K562 (cell line): Measurements from ENCODE around the gene CCNB1IP1. TPM values are rescaled to one million over a fixed set of nuclear protein-coding genes. Genes with fewer than 3 reads are reported as not detected.

Experiments used
- ATAC-seq: fragments of 200-7000 bp; cut with Tn5 transposase; 3 replicates; pipeline ENCODE4 v1.9.1; 2020; ENCODE audit warnings: moderate library complexity
- BruUV-seq: library from RNA; stranded (reverse); fragments of 400-500 nt; replicated peaks from 2 replicates; lab custom pipeline; 2021; lab: Mats Ljungman, UMichigan
- CTCF ChIA-PET: fragments of 300-600 bp; formaldehyde crosslinking; extraction: SDS; loops from one replicate; lab custom pipeline; 2021; ENCODE audit warnings: low intra/inter-chr PET ratio; lab: Yijun Ruan, JAX
- POLR2A ChIA-PET: fragments of 300-600, 350-650 bp; sonication (Branson Sonifier 250); formaldehyde crosslinking; extraction: SDS; loops from one replicate; lab custom pipeline; 2021; ENCODE audit warnings: antibody characterized with exemption, inconsistent platforms; lab: Yijun Ruan, JAX
- DNase-seq, 4 experiments: peaks; one replicate each; pipeline versions ENCODE4 v3.0.0 to v3.0.0-alpha.2; 2011 to 2018; ENCODE audit warnings: low spot score in 3 of 4, mixed read lengths in 3 of 4; ENCODE audit errors: extremely low read depth in 1 of 4
- FAIRE-seq: peaks from 2 replicates; lab custom pipeline; 2011; peaks lifted over from hg19 to GRCh38; lab: Jason Lieb, UNC
- H2AFZ ChIP-seq: 2 replicates; pipeline ENCODE4 v1.6.0; 2011; ENCODE audit warnings: low read depth, low read length, control low read depth, inconsistent platforms
- H3K27ac ChIP-seq: fragments of 200-600 bp; 3 replicates; pipeline ENCODE4 v1.8.0; 2011; ENCODE audit warnings: low read depth, mild to moderate bottlenecking, control low read depth, inconsistent platforms, low read length, moderate library complexity, mixed read lengths; ENCODE audit errors: extremely low read depth
- H3K27me3 ChIP-seq, 2 experiments: fragments of 300-600 bp in 1 of 2; 2 replicates in 1 of 2; 3 replicates in 1 of 2; pipeline versions ENCODE4 v1.6.0 to v1.8.0; 2011; ENCODE audit warnings: inconsistent platforms in 2 of 2, low read length in 2 of 2, mild to moderate bottlenecking in 1 of 2, mixed read lengths in 1 of 2, moderate library complexity in 1 of 2; ENCODE audit not compliant: control insufficient read depth in 2 of 2, insufficient read depth in 2 of 2
- H3K36me3 ChIP-seq: fragments of 300-600 bp; 3 replicates; pipeline ENCODE4 v1.8.0; 2011; ENCODE audit warnings: mild to moderate bottlenecking, low read length, inconsistent platforms; ENCODE audit not compliant: control insufficient read depth, insufficient read depth
- H3K4me1 ChIP-seq, 2 experiments: fragments of 200-600 bp in 1 of 2; replicated peaks in 1 of 2; 2 replicates in 1 of 2; 3 replicates in 1 of 2; pipeline versions ENCODE4 v1.5.1 to v1.8.0; 2011; ENCODE audit warnings: inconsistent platforms in 2 of 2, low read length in 2 of 2, mild to moderate bottlenecking in 1 of 2, mixed read lengths in 1 of 2, moderate library complexity in 1 of 2; ENCODE audit not compliant: control insufficient read depth in 2 of 2, insufficient read depth in 2 of 2
- H3K4me2 ChIP-seq: 2 replicates; pipeline ENCODE4 v1.6.1; 2011; ENCODE audit warnings: low read length, control low read depth, inconsistent platforms, mixed read lengths; ENCODE audit not compliant: insufficient read depth
- H3K4me3 ChIP-seq: fragments of 200-600 bp; sonication (generic), shearing (Covaris generic); 2 replicates; pipeline ENCODE4 v1.5.1; 2016; ENCODE audit warnings: control low read depth, inconsistent platforms
- H3K79me2 ChIP-seq: fragments of 200-600 bp; 3 replicates; pipeline ENCODE4 v1.8.0; 2011; ENCODE audit warnings: low read length, inconsistent platforms; ENCODE audit not compliant: control insufficient read depth, insufficient read depth
- H3K9ac ChIP-seq, 2 experiments: 2 replicates each; pipeline versions ENCODE4 v1.6.0 to v1.6.1; 2011; ENCODE audit warnings: low read depth in 2 of 2, low read length in 2 of 2, control low read depth in 1 of 2, inconsistent platforms in 1 of 2, mild to moderate bottlenecking in 1 of 2, mixed read lengths in 1 of 2; ENCODE audit not compliant: insufficient read depth in 1 of 2
- H3K9me1 ChIP-seq: one replicate; pipeline ENCODE4 v1.6.0; 2011; ENCODE audit warnings: inconsistent platforms, mild to moderate bottlenecking, low read length, moderate library complexity; ENCODE audit not compliant: control insufficient read depth, insufficient read depth
- H3K9me3 ChIP-seq: replicated peaks from 2 replicates; pipeline ENCODE4 v1.5.1; 2011; ENCODE audit warnings: low read depth, low read length, inconsistent platforms; ENCODE audit not compliant: control insufficient read depth, insufficient read depth
- H4K20me1 ChIP-seq: replicated peaks from 2 replicates; pipeline ENCODE4 v1.6.1; 2011; ENCODE audit warnings: low read length, inconsistent platforms, mixed read lengths; ENCODE audit not compliant: control insufficient read depth, insufficient read depth
- CBFB ChIP-seq: sonication (generic); formaldehyde crosslinking; IDR thresholded peaks from 2 replicates; pipeline ENCODE4 v1.4.0; 2020; ENCODE audit warnings: mild to moderate bottlenecking, missing genetic modification reagents
- DMBX1 ChIP-seq: fragments of 250-450 bp; sonication (Bioruptor Pico); IDR thresholded peaks from 2 replicates; pipeline ENCODE4 v1.8.0; 2022; ENCODE audit warnings: inconsistent platforms, mild to moderate bottlenecking, moderate library complexity, borderline replicate concordance
- ETS1 ChIP-seq: conservative IDR thresholded peaks from 2 replicates; pipeline ENCODE4 v1.6.1; 2011; ENCODE audit warnings: low read depth, mild to moderate bottlenecking, low read length; ENCODE audit not compliant: control insufficient read depth
- HIVEP1 ChIP-seq: fragments of 250-450 bp; sonication (Bioruptor Pico); IDR thresholded peaks from 2 replicates; pipeline ENCODE4 v1.4.0; 2020; ENCODE audit warnings: mild to moderate bottlenecking
- KAT8 ChIP-seq: fragments of 450-650 bp; IDR thresholded peaks from 2 replicates; pipeline ENCODE4 v1.6.1; 2016; ENCODE audit warnings: low read depth, mild to moderate bottlenecking
- MAFK ChIP-seq: IDR thresholded peaks from 2 replicates; pipeline ENCODE4 v1.6.1; 2011; ENCODE audit warnings: low read length, improper control_type of control experiment
- MTA1 ChIP-seq: fragments of 450-650 bp; IDR thresholded peaks from 2 replicates; pipeline ENCODE4 v1.6.1; 2017; ENCODE audit warnings: borderline replicate concordance
- MTA3 ChIP-seq: fragments of 450-650 bp; formaldehyde crosslinking; IDR thresholded peaks from 2 replicates; pipeline ENCODE4 v1.6.1; 2017; ENCODE audit warnings: mild to moderate bottlenecking, borderline replicate concordance
- MYNN ChIP-seq, 2 experiments: sonication (generic); formaldehyde crosslinking in 1 of 2; IDR thresholded peaks; 2 replicates each; pipeline versions ENCODE4 v1.5.0 to v1.6.1; 2016 to 2020; ENCODE audit warnings: antibody characterized with exemption in 1 of 2, missing genetic modification reagents in 1 of 2
- PKNOX1 ChIP-seq: fragments of 450-650 bp; IDR thresholded peaks from 2 replicates; pipeline ENCODE4 v1.6.1; 2016
- SIN3A ChIP-seq, 2 experiments: fragments of 150-350 bp in 1 of 2; IDR thresholded peaks; 2 replicates each; pipeline ENCODE4 v1.6.1; 2011 to 2016; ENCODE audit warnings: borderline replicate concordance in 2 of 2, low read depth in 2 of 2, low read length in 2 of 2, mild to moderate bottlenecking in 2 of 2, moderate library complexity in 2 of 2; ENCODE audit not compliant: control insufficient read depth in 1 of 2
- SREBF2 ChIP-seq: sonication (generic); formaldehyde crosslinking; IDR thresholded peaks from 2 replicates; pipeline ENCODE4 v1.4.0; 2020; ENCODE audit warnings: mild to moderate bottlenecking, missing genetic modification reagents
- SRSF1 ChIP-seq: fragments of 200-400 bp; formaldehyde crosslinking; IDR thresholded peaks from 2 replicates; pipeline ENCODE4 v1.6.1; 2017; ENCODE audit warnings: mild to moderate bottlenecking, low read depth, low read length, moderate library complexity
- TAF15 ChIP-seq: fragments of 200-400 bp; formaldehyde crosslinking; IDR thresholded peaks from 2 replicates; pipeline ENCODE4 v1.6.1; 2017; ENCODE audit warnings: mild to moderate bottlenecking, low read depth, low read length, moderate library complexity
- XRCC5 ChIP-seq: fragments of 200-400 bp; formaldehyde crosslinking; IDR thresholded peaks from 2 replicates; pipeline ENCODE4 v1.6.1; 2017; ENCODE audit warnings: low read depth, mild to moderate bottlenecking, low read length
- ZBTB49 ChIP-seq: sonication (generic); formaldehyde crosslinking; IDR thresholded peaks from 2 replicates; pipeline ENCODE4 v1.8.0; 2022; ENCODE audit warnings: missing genetic modification reagents, mild to moderate bottlenecking, borderline replicate concordance
- ZNF316 ChIP-seq: fragments of 450-650 bp; IDR thresholded peaks from 2 replicates; pipeline ENCODE4 v1.6.1; 2016
- WGBS: fragments of 100-300 bp; shearing (Covaris generic); methylation state at CpG from one replicate; pipeline ENCODE4 v1.1.6; 2016; ENCODE audit warnings: low coverage, mixed read lengths; ENCODE audit not compliant: insufficient coverage; ENCODE audit errors: missing lambda C conversion rate; 5-methylcytosine and 5-hydroxymethylcytosine counted together
- in situ Hi-C: fragments of 300-500 bp; cut with MboI; formaldehyde crosslinking; loops from 4 replicates; pipeline ENCODE4 v1.15.0; 2018; ENCODE audit warnings: inconsistent platforms, mixed read lengths
- intact Hi-C: fragments of 100-400 bp; cut with micrococcal nuclease; formaldehyde crosslinking; loops from 2 replicates; pipeline ENCODE4 v1.14.2; 2022
- polyA plus RNA-seq, 8 experiments: library from polyadenylated mRNA; depleted of rRNA in 4 of 8; stranded (reverse) in 5 of 8; unstranded in 3 of 8; fragments of >200 nt; fragmentation: Nextera tagmentation in 2 of 8; fragmentation: Illumina TruSeq in 1 of 8; extraction: Ambion mirVana in 2 of 8; extraction: Trizol in 1 of 8; gene quantifications; 2 replicates each; pipeline versions ENCODE4 v1.2.1 to v1.2.3, GENCODE V29; 2011 to 2014; ENCODE audit warnings: inconsistent platforms in 1 of 8, missing spikeins in 1 of 8
- total RNA-seq, 7 experiments: library from RNA; depleted of rRNA in 6 of 7; stranded (reverse); fragments of >200 nt in 6 of 7; fragmentation: Illumina TruSeq in 2 of 7; extraction: Trizol in 2 of 7; gene quantifications; 2 replicates each; pipeline versions ENCODE4 v1.2.1 to v1.2.3, GENCODE V29; 2011 to 2021; ENCODE audit warnings: low replicate concordance in 1 of 7

Gene CCNB1IP1
- total and polyA plus RNA-seq, 9 of the 15 experiments (the other 6 are each of a cell fraction or from before 2014, with no cell fraction given): 51.8 to 152 (median 81.0) TPM

- ATAC-seq (peak; percentile 66), FAIRE-seq (peak; percentile 11), DNase-seq (peak in 2 of 4 experiments; percentile 42 to 52)
- Histone ChIP-seq H2AFZ (no peak overlapping the region), H3K4me2 (peak overlapping the region; percentile 74), H3K79me2 (peaks cover 72% of the 10 kb centered on the region), H3K36me3 (peaks cover 44% of the 10 kb centered on the region), H3K4me3 (peak overlapping the region; percentile 45), H3K9ac (peak overlapping the region in 1 of 2 experiments; percentile 73; a peak in 2 of 4 replicates), H3K4me1 (peaks cover 0 to 16% of the 10 kb centered on the region in 2 experiments; a peak in 2 of 5 replicates), H4K20me1 (no peaks in the 10 kb centered on the region; the same call in 1 of the 2 replicates), H3K27ac (peak overlapping the region; percentile 63), H3K9me1 (no peaks in the 10 kb centered on the region), H3K9me3 (no peaks in the 10 kb centered on the region; the same call in 1 of the 2 replicates), H3K27me3 (no peaks in the 10 kb centered on the region)
- intact Hi-C loops: loop anchor here (10.0 kb wide), 1 partner anchor 484 kb away; no protein-coding TSS in a partner anchor
- POLR2A ChIA-PET: no interaction called here
- in situ Hi-C loops: no loop called here
- WGBS: 0% methylated on average over 2 of the region's 2 CpGs
- CTCF ChIA-PET: interaction anchor here (1.0 kb wide), 1 partner anchor 277 kb away, joined by 3 read pairs; no protein-coding TSS in a partner anchor
- BruUV-seq: TSS peak; percentile 14
- TF ChIP-seq SRSF1 (no peak), MAFK (no peak), TAF15 (no peak), KAT8 (no peak), XRCC5 (no peak), PKNOX1 (peak; percentile 48), MTA3 (no peak), DMBX1 (CRISPR knock-in tag) (no peak), CBFB (CRISPR knock-in tag) (no peak), ZBTB49 (CRISPR knock-in tag) (no peak), HIVEP1 (CRISPR knock-in tag) (no peak), SREBF2 (CRISPR knock-in tag) (no peak), MTA1 (no peak), ZNF316 (no peak), MYNN (IDR thresholded peaks at IDR 0.05) (no peak), MYNN (CRISPR knock-in tag; IDR thresholded peaks at IDR 0.05) (no peak), SIN3A (IDR thresholded peaks at IDR 0.05; ENCODE audit: borderline replicate concordance in 2 of 2, control insufficient read depth in 1 of 2, low read depth in 2 of 2, low read length in 2 of 2) (peak in 1 of 2 experiments; percentile 81; a peak in 1 of 4 replicates), ETS1 (no peak)
These were observed 1.9 kb downstream of the CCNB1IP1 start for GRCh38 chr14:20331053-20331613.
